ENCODE results near the gene CALN1.
"Not testable (repeated sequence)": the region's sequence is repeated elsewhere in the genome, so short reads cannot be mapped to it uniquely, and the experiment has no call there.

The CALN1 gene

DNA sequence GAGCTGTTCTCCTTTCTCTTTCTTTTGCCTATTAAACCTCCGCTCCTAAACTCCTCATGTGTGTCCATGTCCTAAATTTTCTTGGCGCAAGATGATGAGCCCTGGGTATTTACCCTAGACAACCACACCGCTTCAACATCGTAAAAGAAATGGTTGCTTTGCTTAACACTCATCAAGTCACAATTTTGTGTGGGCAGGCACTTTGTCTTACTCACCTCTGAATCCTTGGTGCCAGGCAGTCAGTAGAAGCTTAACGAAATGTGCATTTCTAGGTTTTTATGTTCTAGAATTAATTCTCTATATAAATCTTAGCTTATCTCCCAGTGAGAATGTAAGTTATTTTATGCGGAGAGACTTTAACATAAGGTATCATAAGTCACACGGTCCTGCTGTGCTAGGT lies 478.7 kb downstream of the CALN1 start:
- DNase-seq (ENCODE audit: insufficient read length) (no peak), FAIRE-seq (no peak)
- TF ChIP-seq POLR2A (IDR thresholded peaks at IDR 0.05; ENCODE audit: low read depth, low read length) (no peak), TAF1 (IDR thresholded peaks at IDR 0.05; ENCODE audit: borderline replicate concordance, low read depth, low read length) (no peak), POLR2AphosphoS5 (IDR thresholded peaks at IDR 0.05; ENCODE audit: low read depth, low read length) (no peak)

DNA sequence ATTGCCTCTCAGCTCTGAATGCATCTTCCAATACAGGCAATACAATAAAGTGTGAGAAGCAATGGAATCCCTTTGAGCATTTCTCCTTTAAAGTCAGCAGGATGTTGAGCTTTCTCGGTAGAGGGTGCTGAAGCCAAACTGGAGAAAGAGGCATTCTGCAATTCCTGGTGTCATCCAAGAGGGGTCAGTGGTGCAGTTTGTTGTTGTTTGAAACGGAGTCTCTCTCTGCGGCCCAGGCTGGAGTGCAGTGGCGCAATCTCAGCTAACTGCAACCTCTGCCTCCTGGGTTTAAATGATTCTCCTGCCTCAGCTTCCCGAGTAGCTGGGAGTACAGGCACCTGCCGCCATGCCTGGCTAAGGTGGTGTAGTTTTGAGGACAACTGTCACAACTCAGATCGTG lies 486.5 kb downstream of the CALN1 start:
- DNase-seq (ENCODE audit: insufficient read length) (no peak), FAIRE-seq (no peak)
- no peak for TF ChIP-seq POLR2AphosphoS5 (IDR thresholded peaks at IDR 0.05; ENCODE audit: low read depth, low read length)
- no peak for TF ChIP-seq TAF1 (IDR thresholded peaks at IDR 0.05; ENCODE audit: borderline replicate concordance, low read depth, low read length)
- no peak for TF ChIP-seq POLR2A (IDR thresholded peaks at IDR 0.05; ENCODE audit: low read depth, low read length)

GRCh38 chr7:71914204-71914603 lies 497.9 kb downstream of the CALN1 start:
- DNase-seq (ENCODE audit: insufficient read length); FAIRE-seq: not testable (repeated sequence)

DNA sequence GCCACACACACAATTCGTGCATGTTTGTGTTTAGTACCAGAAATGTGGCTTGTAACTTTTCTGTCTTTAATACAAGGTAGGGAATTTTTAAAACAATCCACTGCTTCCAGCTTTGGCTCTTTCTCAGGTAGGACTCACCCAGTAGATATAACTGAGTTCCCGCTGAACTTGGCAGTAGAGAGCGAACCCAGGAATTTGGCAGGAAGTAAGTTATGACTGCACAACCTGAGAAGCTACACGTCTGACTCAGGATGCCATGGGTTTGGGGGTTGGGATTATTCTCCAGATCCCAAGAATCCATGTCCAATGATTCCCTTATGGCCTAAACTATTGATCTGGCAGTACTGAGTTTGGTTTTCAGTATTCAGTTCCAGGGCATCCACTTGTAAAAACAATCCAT lies 499.7 kb downstream of the CALN1 start:
- FAIRE-seq: no peak
- TF ChIP-seq POLR2AphosphoS5 (IDR thresholded peaks at IDR 0.05; ENCODE audit: low read depth, low read length) (no peak), POLR2A (IDR thresholded peaks at IDR 0.05; ENCODE audit: low read depth, low read length) (no peak), TAF1 (IDR thresholded peaks at IDR 0.05; ENCODE audit: borderline replicate concordance, low read depth, low read length) (no peak)

DNA sequence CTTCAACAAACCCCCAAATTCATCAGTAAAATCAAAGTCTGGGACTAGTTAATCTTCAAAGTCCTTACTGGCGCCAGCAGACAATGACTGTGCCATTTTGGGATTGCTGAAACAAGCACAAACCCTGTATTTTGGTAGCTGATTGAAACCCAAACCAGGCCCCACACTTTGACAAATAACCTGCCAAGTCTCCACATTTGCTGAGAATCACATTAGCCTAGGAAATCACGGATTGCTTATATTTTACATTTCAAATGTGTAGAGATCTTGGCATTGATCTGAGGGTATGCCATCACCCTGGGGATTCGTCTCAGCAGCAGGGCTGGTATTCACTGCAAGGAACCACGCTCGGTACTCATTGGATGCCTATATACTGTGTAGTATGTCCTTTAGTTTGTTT lies 501.1 kb downstream of the CALN1 start:
- DNase-seq (ENCODE audit: insufficient read length) (no peak), FAIRE-seq (no peak)
- TF ChIP-seq POLR2A (IDR thresholded peaks at IDR 0.05; ENCODE audit: low read depth, low read length): no peak
- no peak for TF ChIP-seq TAF1 (IDR thresholded peaks at IDR 0.05; ENCODE audit: borderline replicate concordance, low read depth, low read length)
- no peak for TF ChIP-seq POLR2AphosphoS5 (IDR thresholded peaks at IDR 0.05; ENCODE audit: low read depth, low read length)

More for the DNA sequence above, 499.7 kb downstream of the CALN1 start:
- DNase-seq (ENCODE audit: insufficient read length): no peak

DNA sequence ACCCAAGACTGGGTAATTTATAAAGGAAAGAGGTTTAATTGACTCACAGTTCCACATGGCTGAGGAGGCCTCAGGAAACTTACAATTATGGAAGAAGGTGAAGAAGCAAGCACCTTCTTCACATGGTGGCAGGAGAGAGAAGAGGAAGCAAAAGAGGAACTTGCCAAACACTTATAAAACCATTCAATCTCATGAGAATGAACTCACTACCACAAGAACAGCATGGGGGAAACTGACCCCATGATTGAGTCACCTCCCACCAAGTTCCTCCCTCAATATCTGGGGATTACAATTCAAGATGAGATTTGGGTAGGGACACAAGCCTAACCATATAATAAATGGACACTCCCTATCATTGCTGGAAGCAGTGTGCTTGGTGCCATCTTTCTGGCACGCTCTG lies 506.3 kb downstream of the CALN1 start:
- FAIRE-seq: no peak
- no peak for TF ChIP-seq TAF1 (IDR thresholded peaks at IDR 0.05; ENCODE audit: borderline replicate concordance, low read depth, low read length)
- TF ChIP-seq POLR2A (IDR thresholded peaks at IDR 0.05; ENCODE audit: low read depth, low read length): no peak
- DNase-seq (ENCODE audit: insufficient read length): no peak

- FAIRE-seq (no peak), DNase-seq (ENCODE audit: insufficient read length) (no peak)
- TF ChIP-seq POLR2A (IDR thresholded peaks at IDR 0.05; ENCODE audit: low read depth, low read length) (no peak), TAF1 (IDR thresholded peaks at IDR 0.05; ENCODE audit: borderline replicate concordance, low read depth, low read length) (no peak), POLR2AphosphoS5 (IDR thresholded peaks at IDR 0.05; ENCODE audit: low read depth, low read length) (no peak)
Observed at GRCh38 chr7:71904484-71904883, 507.7 kb downstream of the CALN1 start.

GRCh38 chr7:71900556-71900955 lies 511.6 kb downstream of the CALN1 start:
- FAIRE-seq (no peak), DNase-seq (ENCODE audit: insufficient read length) (no peak)
- TF ChIP-seq POLR2AphosphoS5 (IDR thresholded peaks at IDR 0.05; ENCODE audit: low read depth, low read length) (no peak), TAF1 (IDR thresholded peaks at IDR 0.05; ENCODE audit: borderline replicate concordance, low read depth, low read length) (no peak), POLR2A (IDR thresholded peaks at IDR 0.05; ENCODE audit: low read depth, low read length) (no peak)

- FAIRE-seq (no peak), DNase-seq (ENCODE audit: insufficient read length) (no peak)
Observed at GRCh38 chr7:71896535-71896934, 515.6 kb downstream of the CALN1 start.

DNA sequence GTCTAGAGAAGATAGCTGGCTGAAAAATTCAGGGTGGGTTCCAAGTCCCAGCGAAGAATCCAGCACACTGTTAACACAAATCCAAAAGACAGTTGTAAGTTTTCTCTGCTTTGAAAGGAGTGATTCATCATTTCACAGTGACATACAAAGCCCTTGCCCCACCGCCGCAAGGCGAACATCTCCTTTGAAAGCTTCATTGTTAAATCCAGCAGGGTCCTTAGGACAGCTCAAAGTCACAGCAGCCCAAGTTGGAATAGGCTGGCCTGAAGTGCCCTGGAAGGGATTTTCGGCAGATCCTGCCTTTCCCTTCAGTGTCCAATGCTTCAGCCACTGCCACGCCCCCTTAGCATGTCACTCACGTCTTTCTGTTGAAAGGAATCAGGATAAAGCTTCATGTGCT lies 526.1 kb downstream of the CALN1 start:
- FAIRE-seq (no peak), DNase-seq (ENCODE audit: insufficient read length) (no peak)
- TF ChIP-seq POLR2A (IDR thresholded peaks at IDR 0.05; ENCODE audit: low read depth, low read length) (no peak), TAF1 (IDR thresholded peaks at IDR 0.05; ENCODE audit: borderline replicate concordance, low read depth, low read length) (no peak), POLR2AphosphoS5 (IDR thresholded peaks at IDR 0.05; ENCODE audit: low read depth, low read length) (no peak)

More at GRCh38 chr7:71896535-71896934, 515.6 kb downstream of the CALN1 start:
- no peak for TF ChIP-seq POLR2A (IDR thresholded peaks at IDR 0.05; ENCODE audit: low read depth, low read length)
- no peak for TF ChIP-seq POLR2AphosphoS5 (IDR thresholded peaks at IDR 0.05; ENCODE audit: low read depth, low read length)
- TF ChIP-seq TAF1 (IDR thresholded peaks at IDR 0.05; ENCODE audit: borderline replicate concordance, low read depth, low read length): no peak

GRCh38 chr7:71885487-71885886 lies 526.7 kb downstream of the CALN1 start:
- no peak for FAIRE-seq
- DNase-seq (ENCODE audit: insufficient read length): no peak
- TF ChIP-seq POLR2AphosphoS5 (IDR thresholded peaks at IDR 0.05; ENCODE audit: low read depth, low read length) (no peak), TAF1 (IDR thresholded peaks at IDR 0.05; ENCODE audit: borderline replicate concordance, low read depth, low read length) (no peak), POLR2A (IDR thresholded peaks at IDR 0.05; ENCODE audit: low read depth, low read length) (no peak)

DNA sequence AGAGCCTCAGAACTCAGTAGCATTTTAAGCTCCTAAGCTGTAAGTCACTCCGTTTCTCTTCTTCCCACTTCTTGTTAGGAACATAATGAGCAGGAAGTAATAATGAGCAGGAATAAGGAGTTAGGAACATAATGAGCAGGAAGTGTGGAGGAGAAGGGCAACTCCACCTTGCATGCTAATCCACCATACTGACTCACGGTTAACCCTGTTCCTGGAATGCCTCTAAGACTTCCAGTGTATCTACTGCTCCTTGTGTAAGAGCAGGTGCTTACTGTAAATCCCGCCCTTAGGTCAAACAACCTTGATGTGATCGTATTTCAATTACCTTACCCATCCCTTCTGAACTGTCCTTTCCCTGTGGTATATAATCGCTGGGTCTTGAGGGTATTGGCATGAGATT lies 528.7 kb downstream of the CALN1 start:
- no peak for FAIRE-seq
- no peak for TF ChIP-seq POLR2A (IDR thresholded peaks at IDR 0.05; ENCODE audit: low read depth, low read length)
- TF ChIP-seq TAF1 (IDR thresholded peaks at IDR 0.05; ENCODE audit: borderline replicate concordance, low read depth, low read length): no peak
- TF ChIP-seq POLR2AphosphoS5 (IDR thresholded peaks at IDR 0.05; ENCODE audit: low read depth, low read length): no peak
- no peak for DNase-seq (ENCODE audit: insufficient read length)

- DNase-seq (ENCODE audit: insufficient read length): no peak
- FAIRE-seq: no peak
- TF ChIP-seq TAF1 (IDR thresholded peaks at IDR 0.05; ENCODE audit: borderline replicate concordance, low read depth, low read length) (no peak), POLR2AphosphoS5 (IDR thresholded peaks at IDR 0.05; ENCODE audit: low read depth, low read length) (no peak), POLR2A (IDR thresholded peaks at IDR 0.05; ENCODE audit: low read depth, low read length) (no peak)
Observed at GRCh38 chr7:71871446-71871845, 540.7 kb downstream of the CALN1 start.
